PFSK-1 (cell line): ENCODE data around the gene ARPP21.

ENCODE experiments used
- POLR2AphosphoS5 ChIP-seq: IDR thresholded peaks from 2 replicates; pipeline ENCODE4 v1.6.1; 2012; ENCODE audit warnings: low read depth, mild to moderate bottlenecking, control low read depth, low read length, moderate library complexity
- SIN3A ChIP-seq: IDR thresholded peaks from 2 replicates; pipeline ENCODE4 v1.6.1; 2012; ENCODE audit warnings: mild to moderate bottlenecking, low read length, moderate library complexity, borderline replicate concordance; ENCODE audit not compliant: insufficient read depth
- TF ChIP-seq, protein P1 (sequence below), 2 experiments: IDR thresholded peaks; 2 replicates each; pipeline versions ENCODE4 v1.6.1 to v1.8.0; 2011 to 2012; ENCODE audit warnings: low read depth in 2 of 2, low read length in 2 of 2, control low read depth in 1 of 2, inconsistent platforms in 1 of 2, mild to moderate bottlenecking in 1 of 2, moderate library complexity in 1 of 2; ENCODE audit not compliant: insufficient read depth in 1 of 2

DNA sequence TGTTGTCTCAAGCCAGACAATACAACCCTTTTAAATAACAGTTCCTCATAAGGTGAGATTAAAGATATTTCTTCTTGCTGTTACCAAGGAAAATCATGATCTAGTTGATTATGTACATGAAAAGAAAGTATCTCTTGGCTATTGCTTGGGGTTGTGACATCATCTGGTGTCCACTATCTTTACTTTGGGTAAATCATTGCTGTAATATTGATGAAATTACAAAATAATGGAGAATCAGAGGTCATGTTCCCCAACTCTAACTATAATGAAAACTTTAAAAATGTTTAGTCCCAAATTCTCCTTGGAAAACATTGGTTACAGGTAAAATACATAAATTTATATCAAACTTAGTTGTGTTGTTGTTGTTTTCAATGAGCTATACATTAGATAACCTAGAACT, 142.2 kb downstream of the ARPP21 start:
- TF ChIP-seq SIN3A (no peak), POLR2AphosphoS5 (no peak)
- TF ChIP-seq, protein P1, sequence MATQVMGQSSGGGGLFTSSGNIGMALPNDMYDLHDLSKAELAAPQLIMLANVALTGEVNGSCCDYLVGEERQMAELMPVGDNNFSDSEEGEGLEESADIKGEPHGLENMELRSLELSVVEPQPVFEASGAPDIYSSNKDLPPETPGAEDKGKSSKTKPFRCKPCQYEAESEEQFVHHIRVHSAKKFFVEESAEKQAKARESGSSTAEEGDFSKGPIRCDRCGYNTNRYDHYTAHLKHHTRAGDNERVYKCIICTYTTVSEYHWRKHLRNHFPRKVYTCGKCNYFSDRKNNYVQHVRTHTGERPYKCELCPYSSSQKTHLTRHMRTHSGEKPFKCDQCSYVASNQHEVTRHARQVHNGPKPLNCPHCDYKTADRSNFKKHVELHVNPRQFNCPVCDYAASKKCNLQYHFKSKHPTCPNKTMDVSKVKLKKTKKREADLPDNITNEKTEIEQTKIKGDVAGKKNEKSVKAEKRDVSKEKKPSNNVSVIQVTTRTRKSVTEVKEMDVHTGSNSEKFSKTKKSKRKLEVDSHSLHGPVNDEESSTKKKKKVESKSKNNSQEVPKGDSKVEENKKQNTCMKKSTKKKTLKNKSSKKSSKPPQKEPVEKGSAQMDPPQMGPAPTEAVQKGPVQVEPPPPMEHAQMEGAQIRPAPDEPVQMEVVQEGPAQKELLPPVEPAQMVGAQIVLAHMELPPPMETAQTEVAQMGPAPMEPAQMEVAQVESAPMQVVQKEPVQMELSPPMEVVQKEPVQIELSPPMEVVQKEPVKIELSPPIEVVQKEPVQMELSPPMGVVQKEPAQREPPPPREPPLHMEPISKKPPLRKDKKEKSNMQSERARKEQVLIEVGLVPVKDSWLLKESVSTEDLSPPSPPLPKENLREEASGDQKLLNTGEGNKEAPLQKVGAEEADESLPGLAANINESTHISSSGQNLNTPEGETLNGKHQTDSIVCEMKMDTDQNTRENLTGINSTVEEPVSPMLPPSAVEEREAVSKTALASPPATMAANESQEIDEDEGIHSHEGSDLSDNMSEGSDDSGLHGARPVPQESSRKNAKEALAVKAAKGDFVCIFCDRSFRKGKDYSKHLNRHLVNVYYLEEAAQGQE (IDR thresholded peaks at IDR 0.05; ENCODE audit: insufficient read depth in 1 of 2, low read depth in 2 of 2, low read length in 2 of 2), result no peak
